ENCODE measurements around the gene PCSK7.
"Not testable (repeated sequence)": the region's sequence is repeated elsewhere in the genome, so short reads cannot be mapped to it uniquely, and the experiment has no call there.

PCSK7 gene

GRCh38 chr11:117231842-117232091 is at the start of gene PCSK7:
Gene PCSK7 (minus strand): TSS chr11:117232073. CDS start chr11:117229844, 2,229 bp downstream.
- no peak for DNase-seq (ENCODE audit: low read depth, low spot score)

- DNase-seq (ENCODE audit: low read depth, low spot score): peak; percentile 61
Measured at GRCh38 chr11:117281159-117281558, 49.3 kb upstream of the PCSK7 start.

GRCh38 chr11:117279711-117280376 is 48.0 kb upstream of the PCSK7 start:
- no peak for DNase-seq (ENCODE audit: low read depth, low spot score)

GRCh38 chr11:117278347-117278746 is 46.5 kb upstream of the PCSK7 start:
- no peak for DNase-seq (ENCODE audit: low read depth, low spot score)

- DNase-seq (ENCODE audit: low read depth, low spot score): peak; percentile 63
Measured at GRCh38 chr11:117273550-117274289, 41.8 kb upstream of the PCSK7 start.

- DNase-seq (ENCODE audit: low read depth, low spot score): not testable (repeated sequence)
Measured at GRCh38 chr11:117272175-117272574, 40.3 kb upstream of the PCSK7 start.

GRCh38 chr11:117271208-117271607 is 39.3 kb upstream of the PCSK7 start:
- peak; percentile 61 for DNase-seq (ENCODE audit: low read depth, low spot score)

GRCh38 chr11:117269856-117270255 is 38.0 kb upstream of the PCSK7 start:
- peak; percentile 42 for DNase-seq (ENCODE audit: low read depth, low spot score)

- no peak for DNase-seq (ENCODE audit: low read depth, low spot score)
Measured at GRCh38 chr11:117265745-117266144, 33.9 kb upstream of the PCSK7 start.

GRCh38 chr11:117264624-117265323 is 32.9 kb upstream of the PCSK7 start:
- not testable (repeated sequence) for DNase-seq (ENCODE audit: low read depth, low spot score)

GRCh38 chr11:117259417-117259816 is 27.5 kb upstream of the PCSK7 start:
- DNase-seq (ENCODE audit: low read depth, low spot score): no peak

- DNase-seq (ENCODE audit: low read depth, low spot score): no peak
Measured at GRCh38 chr11:117258576-117258975, 26.7 kb upstream of the PCSK7 start.

- no peak for DNase-seq (ENCODE audit: low read depth, low spot score)
Measured at GRCh38 chr11:117256573-117256972, 24.7 kb upstream of the PCSK7 start.

GRCh38 chr11:117255966-117256365 is 24.1 kb upstream of the PCSK7 start:
- no peak for DNase-seq (ENCODE audit: low read depth, low spot score)

GRCh38 chr11:117251506-117251905 is 19.6 kb upstream of the PCSK7 start:
- no peak for DNase-seq (ENCODE audit: low read depth, low spot score)

GRCh38 chr11:117249571-117249970 is 17.7 kb upstream of the PCSK7 start:
- DNase-seq (ENCODE audit: low read depth, low spot score): no peak

- DNase-seq (ENCODE audit: low read depth, low spot score): no peak
Measured at GRCh38 chr11:117248341-117248740, 16.5 kb upstream of the PCSK7 start.

- no peak for DNase-seq (ENCODE audit: low read depth, low spot score)
Measured at GRCh38 chr11:117239295-117239694, 7.4 kb upstream of the PCSK7 start.

GRCh38 chr11:117238221-117238620 is 6.3 kb upstream of the PCSK7 start:
- no peak for DNase-seq (ENCODE audit: low read depth, low spot score)

- peak; percentile 31 for DNase-seq (ENCODE audit: low read depth, low spot score)
Measured at GRCh38 chr11:117232911-117233409, 1.1 kb upstream of the PCSK7 start.

- DNase-seq (ENCODE audit: low read depth, low spot score): peak; percentile 89
Measured at GRCh38 chr11:117232092-117232878, 412 bp upstream of the PCSK7 start, which contains the start of gene RNF214. Gene RNF214 (plus strand): TSS chr11:117232671. CDS start chr11:117234273, 1,602 bp downstream.
